Measurements from ENCODE around the gene PRG2. TPM values are rescaled to one million over a fixed set of nuclear protein-coding genes. Genes with fewer than 3 reads are reported as not detected.

PRG2 gene
- total and polyA plus RNA-seq, 2 of the 13 experiments (the other 11 are each of a cell fraction or from before 2014, with no cell fraction given): not detected

DNA sequence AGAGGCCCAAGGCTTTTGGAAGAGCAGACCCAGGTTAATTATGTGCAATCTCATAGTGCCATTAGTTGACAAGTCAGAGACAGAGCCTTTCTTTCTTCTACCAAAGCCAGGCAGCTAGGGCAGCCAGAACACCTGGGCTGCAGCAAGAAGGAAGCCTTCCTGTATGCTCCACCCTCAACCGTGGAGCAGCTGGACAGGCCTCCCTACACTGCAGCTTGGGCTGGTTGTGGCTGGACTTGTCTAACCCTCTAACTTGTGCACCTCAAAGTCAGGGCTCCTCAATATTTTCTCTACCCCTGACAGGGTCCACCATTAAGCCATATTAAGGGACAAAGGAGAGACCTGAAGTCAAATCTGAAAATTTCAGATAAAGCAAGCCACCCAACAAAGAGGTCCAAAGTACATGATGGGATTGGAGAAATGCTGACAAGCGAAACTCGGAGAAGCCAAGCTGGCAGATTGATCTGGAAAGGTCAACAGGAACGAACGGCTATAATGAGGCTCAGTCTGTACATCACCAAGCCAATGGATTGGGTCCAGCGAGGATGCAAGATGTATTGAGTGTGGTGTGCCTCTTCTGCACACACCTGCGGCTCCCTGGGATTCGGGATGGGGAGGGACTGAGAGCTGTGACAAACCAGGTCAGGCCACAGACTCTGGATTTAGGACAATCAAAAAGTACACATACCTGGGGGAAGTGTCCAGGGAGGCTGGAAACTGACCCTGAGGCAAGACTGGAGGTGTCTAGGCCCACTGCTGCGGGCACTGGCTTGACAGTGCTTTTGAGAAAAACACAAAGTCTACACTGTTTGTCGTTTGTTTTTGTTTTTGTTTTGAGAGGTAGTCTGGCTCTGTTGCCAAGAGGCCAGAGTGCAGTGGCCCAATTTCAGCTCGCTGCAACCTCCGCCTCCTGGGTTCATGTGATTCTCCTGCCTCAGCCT lies 48.2 kb upstream of the PRG2 start (continued):
- TF ChIP-seq MYC (CRISPR knock-in tag; IDR thresholded peaks at IDR 0.05; ENCODE audit: borderline replicate concordance) (no peak), ZFAT (CRISPR knock-in tag; conservative IDR thresholded peaks at IDR 0.05) (no peak)

DNA sequence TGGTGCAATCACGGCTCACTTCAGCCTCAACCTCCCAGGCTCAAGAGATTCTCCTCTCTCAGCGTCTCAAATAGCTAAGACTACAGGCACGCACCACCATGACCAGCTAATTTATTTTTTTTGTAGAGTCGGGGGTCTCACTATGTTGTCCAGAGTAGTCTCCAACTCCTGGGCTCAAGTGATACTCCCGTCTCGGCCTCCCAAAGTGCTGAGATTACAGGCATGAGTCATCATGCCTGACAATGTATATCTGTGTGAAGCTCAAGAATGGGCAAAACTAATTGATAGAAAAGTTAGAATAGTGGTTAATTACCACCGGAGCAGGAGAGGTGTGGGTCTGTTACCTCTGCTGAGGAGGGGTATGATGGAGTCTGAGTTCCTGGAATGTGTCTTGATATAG lies 45.6 kb upstream of the PRG2 start:
- Histone ChIP-seq H3K4me2 (ENCODE audit: low read depth, low read length) (no peak overlapping the region), H3K36me3 (replicated peaks in 1 of 2; ENCODE audit: control insufficient read depth in 1 of 2, insufficient read depth in 2 of 2, low read length in 2 of 2) (no peaks in the 10 kb centered on the region), H3K27me3 (ENCODE audit: control insufficient read depth in 1 of 2, insufficient read depth in 2 of 2, low read length in 2 of 2) (no peaks in the 10 kb centered on the region), H3K27ac (ENCODE audit: extremely low read length, insufficient read depth, low read length) (no peak overlapping the region), H2AFZ (ENCODE audit: low read length) (no peak overlapping the region), H3K79me2 (ENCODE audit: insufficient read depth, low read length) (no peaks in the 10 kb centered on the region), H3K9ac (ENCODE audit: insufficient read depth, low read depth, low read length) (no peak overlapping the region), H4K20me1 (ENCODE audit: insufficient read depth, low read length) (no peaks in the 10 kb centered on the region), H3K4me1 (ENCODE audit: insufficient read depth, low read length) (peaks cover 76% of the 10 kb centered on the region), H3K4me3 (replicated peaks in 1 of 3; ENCODE audit: insufficient read depth in 1 of 3, low read depth in 2 of 3, low read length in 3 of 3) (no peak overlapping the region), H3K9me3 (ENCODE audit: low read length) (no peaks in the 10 kb centered on the region)
- FAIRE-seq: no peak
- ATAC-seq: no peak
- intact Hi-C loops (cut with micrococcal nuclease; ENCODE audit: unreplicated experiment) (no loop called here), in situ Hi-C loops (cut with HindIII; ENCODE audit: extremely low pct_ligation_motif_present, low pct_unique_long_range_greater_than_20kb) (no loop called here)
- BruUV-seq (replicated peaks): no TSS peak
- POLR2A ChIA-PET: no interaction called here
- no peak for DNase-seq (ENCODE audit: low spot score)
- WGBS (ENCODE audit: low lambda C conversion rate): 89% methylated on average over 7 of the region's 7 CpGs
- CTCF ChIA-PET (ENCODE audit: low intra/inter-chr PET ratio, low total read pairs): no interaction called here
- no peak for TF ChIP-seq ZNF891 (CRISPR knock-in tag; IDR thresholded peaks at IDR 0.05)
- TF ChIP-seq ZNF577 (CRISPR knock-in tag; IDR thresholded peaks at IDR 0.05; ENCODE audit: borderline replicate concordance, low read depth): no peak
- TF ChIP-seq JUN (CRISPR knock-in tag; IDR thresholded peaks at IDR 0.05): no peak
- no peak for TF ChIP-seq CENPT (CRISPR knock-in tag; IDR thresholded peaks at IDR 0.05; ENCODE audit: low read depth)
- no peak for TF ChIP-seq TP53 (CRISPR knock-in tag; conservative IDR thresholded peaks at IDR 0.05)
- no peak for TF ChIP-seq PCBP2 (optimal IDR thresholded peaks at IDR 0.05; ENCODE audit: low read depth, low read length, poor library complexity, severe bottlenecking)
- TF ChIP-seq, protein P1, sequence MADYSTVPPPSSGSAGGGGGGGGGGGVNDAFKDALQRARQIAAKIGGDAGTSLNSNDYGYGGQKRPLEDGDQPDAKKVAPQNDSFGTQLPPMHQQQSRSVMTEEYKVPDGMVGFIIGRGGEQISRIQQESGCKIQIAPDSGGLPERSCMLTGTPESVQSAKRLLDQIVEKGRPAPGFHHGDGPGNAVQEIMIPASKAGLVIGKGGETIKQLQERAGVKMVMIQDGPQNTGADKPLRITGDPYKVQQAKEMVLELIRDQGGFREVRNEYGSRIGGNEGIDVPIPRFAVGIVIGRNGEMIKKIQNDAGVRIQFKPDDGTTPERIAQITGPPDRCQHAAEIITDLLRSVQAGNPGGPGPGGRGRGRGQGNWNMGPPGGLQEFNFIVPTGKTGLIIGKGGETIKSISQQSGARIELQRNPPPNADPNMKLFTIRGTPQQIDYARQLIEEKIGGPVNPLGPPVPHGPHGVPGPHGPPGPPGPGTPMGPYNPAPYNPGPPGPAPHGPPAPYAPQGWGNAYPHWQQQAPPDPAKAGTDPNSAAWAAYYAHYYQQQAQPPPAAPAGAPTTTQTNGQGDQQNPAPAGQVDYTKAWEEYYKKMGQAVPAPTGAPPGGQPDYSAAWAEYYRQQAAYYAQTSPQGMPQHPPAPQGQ (CRISPR knock-in tag; IDR thresholded peaks at IDR 0.05; ENCODE audit: borderline replicate concordance): no peak
- no peak for TF ChIP-seq ATAD3A (CRISPR knock-in tag; IDR thresholded peaks at IDR 0.05)
- TF ChIP-seq, protein P2, sequence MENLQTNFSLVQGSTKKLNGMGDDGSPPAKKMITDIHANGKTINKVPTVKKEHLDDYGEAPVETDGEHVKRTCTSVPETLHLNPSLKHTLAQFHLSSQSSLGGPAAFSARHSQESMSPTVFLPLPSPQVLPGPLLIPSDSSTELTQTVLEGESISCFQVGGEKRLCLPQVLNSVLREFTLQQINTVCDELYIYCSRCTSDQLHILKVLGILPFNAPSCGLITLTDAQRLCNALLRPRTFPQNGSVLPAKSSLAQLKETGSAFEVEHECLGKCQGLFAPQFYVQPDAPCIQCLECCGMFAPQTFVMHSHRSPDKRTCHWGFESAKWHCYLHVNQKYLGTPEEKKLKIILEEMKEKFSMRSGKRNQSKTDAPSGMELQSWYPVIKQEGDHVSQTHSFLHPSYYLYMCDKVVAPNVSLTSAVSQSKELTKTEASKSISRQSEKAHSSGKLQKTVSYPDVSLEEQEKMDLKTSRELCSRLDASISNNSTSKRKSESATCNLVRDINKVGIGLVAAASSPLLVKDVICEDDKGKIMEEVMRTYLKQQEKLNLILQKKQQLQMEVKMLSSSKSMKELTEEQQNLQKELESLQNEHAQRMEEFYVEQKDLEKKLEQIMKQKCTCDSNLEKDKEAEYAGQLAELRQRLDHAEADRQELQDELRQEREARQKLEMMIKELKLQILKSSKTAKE (CRISPR knock-in tag; IDR thresholded peaks at IDR 0.05; ENCODE audit: borderline replicate concordance): no peak
- TF ChIP-seq ZNF292 (CRISPR knock-in tag; IDR thresholded peaks at IDR 0.05; ENCODE audit: borderline replicate concordance, low read depth): no peak
